Spleen (tissue), 11 donors: ENCODE data around the gene SLC1A1. TPM values are rescaled to one million over a fixed set of nuclear protein-coding genes. Genes with fewer than 3 reads are reported as not detected.

ENCODE experiments used
- DNase-seq: peaks from one replicate; pipeline ENCODE4 v3.0.0-alpha.2; 2020
- H3K27ac ChIP-seq, 8 donors: fragments of 200-600 bp; sonication (generic) in 7 of 8; 1 replicate in 4 of 8; 2 replicates in 4 of 8; pipeline versions ENCODE4 v1.5.0 to v1.8.0; 2016 to 2021; ENCODE audit warnings: inconsistent platforms in 4 of 8, mild to moderate bottlenecking in 4 of 8, moderate library complexity in 1 of 8
- H3K27me3 ChIP-seq, 7 donors: fragments of 200-600 bp; sonication (generic) in 6 of 7; replicated peaks in 1 of 7; 1 replicate in 4 of 7; 2 replicates in 3 of 7; pipeline versions ENCODE4 v1.5.0 to v1.8.0; 2016 to 2021; ENCODE audit warnings: inconsistent platforms in 3 of 7, mild to moderate bottlenecking in 1 of 7
- H3K36me3 ChIP-seq, 6 donors: fragments of 200-600 bp; sonication (generic) in 5 of 6; 1 replicate in 4 of 6; 2 replicates in 2 of 6; pipeline versions ENCODE4 v1.5.0 to v1.8.0; 2016 to 2021; ENCODE audit warnings: inconsistent platforms in 2 of 6
- H3K4me1 ChIP-seq, 6 donors: fragments of 200-600 bp; sonication (generic) in 5 of 6; 1 replicate in 3 of 6; 2 replicates in 3 of 6; pipeline versions ENCODE4 v1.5.0 to v1.8.0; 2016 to 2021; ENCODE audit warnings: inconsistent platforms in 3 of 6
- H3K4me3 ChIP-seq, 8 donors: fragments of 200-600 bp; sonication (generic) in 7 of 8; 1 replicate in 4 of 8; 2 replicates in 4 of 8; pipeline versions ENCODE4 v1.5.0 to v1.8.0; 2016 to 2021; ENCODE audit warnings: inconsistent platforms in 4 of 8, mild to moderate bottlenecking in 4 of 8, moderate library complexity in 2 of 8
- H3K9me3 ChIP-seq, 8 donors: fragments of 200-600 bp; sonication (generic) in 7 of 8; 1 replicate in 4 of 8; 2 replicates in 4 of 8; pipeline versions ENCODE4 v1.5.0 to v1.8.0; 2016 to 2021; ENCODE audit warnings: inconsistent platforms in 4 of 8
- CTCF ChIP-seq, 11 experiments: fragments of 200-600 bp in 7 of 11; fragments of 450-650 bp in 4 of 11; sonication (generic) in 4 of 11; IDR thresholded peaks in 8 of 11; conservative IDR thresholded peaks in 3 of 11; 1 replicate in 7 of 11; 2 replicates in 4 of 11; pipeline versions ENCODE4 v1.4.0 to v1.8.0; 2016 to 2021; ENCODE audit warnings: antibody characterized with exemption in 11 of 11, inconsistent platforms in 4 of 11, mild to moderate bottlenecking in 1 of 11
- POLR2A ChIP-seq, 3 donors: fragments of 450-650 bp; IDR thresholded peaks; one replicate each; pipeline ENCODE4 v1.5.1; 2017; ENCODE audit warnings: antibody characterized with exemption in 3 of 3, mild to moderate bottlenecking in 1 of 3
- POLR2AphosphoS5 ChIP-seq, 3 donors: sonication (generic); formaldehyde crosslinking; IDR thresholded peaks; one replicate each; pipeline ENCODE4 v1.5.1; 2017; ENCODE audit warnings: antibody characterized with exemption in 3 of 3
- WGBS, 5 donors: extraction: QIAGEN DNeasy Blood & Tissue Kit in 3 of 5; methylation state at CpG; one replicate each; pipeline versions ENCODE4 v1.1.5 to v1.1.7; 2013 to 2018; 5-methylcytosine and 5-hydroxymethylcytosine counted together
- intact Hi-C: fragments of 100-400 bp; cut with DNase I; formaldehyde crosslinking; loops from one replicate; pipeline ENCODE4 v1.15.0; 2023; ENCODE audit warnings: low total_unique reads
- polyA plus RNA-seq, 3 donors: library from polyadenylated mRNA; stranded (reverse); fragments of 200-250 nt; gene quantifications; one replicate each; pipeline ENCODE4 v1.2.1, GENCODE V29; 2013
- total RNA-seq, 7 donors: library from RNA; depleted of rRNA in 3 of 7; stranded (reverse); fragments of >200 nt in 3 of 7; fragmentation: NEBNext Ultra II Directional in 4 of 7; extraction: Animal tissue kit (Norgen Biotek cat#: 25700) in 4 of 7; gene quantifications; one replicate each; pipeline versions ENCODE4 v1.1.0 to v1.2.1, GENCODE V29; 2016 to 2021
- donor health status: healthy with polysubstance abuse.
- donor health status: DM: no; HTN: no; CAD: no; lungs with moderate emphysema.
- donor health status: DM: no; HTN: no; CAD: no.
- donor health status: Bipolar disorder and iron deficiency.
- donor health status: healthy.
- donor health status: DM: no; HTN: no; CAD: no.
- donor health status: DM: yes; HTN: yes; CAD: no.

SLC1A1 gene
- total and polyA plus RNA-seq, 10 donors = 0.11 to 0.79 (median 0.28) TPM; not detected in 2

GRCh38 chr9:4537581-4537980 lies 47.3 kb downstream of the SLC1A1 start:
- Histone ChIP-seq H3K27ac (no peak overlapping the region), H3K36me3 (peaks cover 0 to 7% (median 0%) of the 10 kb centered on the region in 6 donors), H3K4me3 (no peak overlapping the region), H3K27me3 (no peaks in the 10 kb centered on the region), H3K4me1 (no peaks in the 10 kb centered on the region), H3K9me3 (peaks cover 0 to 29% (median 16%) of the 10 kb centered on the region in 8 donors)
- DNase-seq = no peak
- TF ChIP-seq POLR2A (IDR thresholded peaks at IDR 0.05) = no peak
- 88 to 98% (median 94%) methylated on average over 1 of the region's 1 CpG for WGBS, 5 donors
- intact Hi-C loops = no loop called here

GRCh38 chr9:4538107-4538506 lies 47.8 kb downstream of the SLC1A1 start:
- 95 to 99% (median 98%) methylated on average over 2 of the region's 2 CpGs for WGBS, 5 donors
- intact Hi-C loops = no loop called here
- TF ChIP-seq POLR2A (IDR thresholded peaks at IDR 0.05) (no peak), POLR2AphosphoS5 (IDR thresholded peaks at IDR 0.05) (no peak), CTCF (IDR thresholded peaks at IDR 0.05 in 8 of 11, conservative IDR thresholded peaks at IDR 0.05 in 3 of 11) (no peak)
- Histone ChIP-seq H3K27ac (no peak overlapping the region), H3K4me1 (no peaks in the 10 kb centered on the region), H3K4me3 (no peak overlapping the region), H3K9me3 (peaks cover 0 to 29% (median 16%) of the 10 kb centered on the region in 8 donors), H3K36me3 (peaks cover 0 to 7% (median 0%) of the 10 kb centered on the region in 6 donors), H3K27me3 (no peaks in the 10 kb centered on the region)
- DNase-seq = no peak

- DNase-seq = no peak
- WGBS, 5 donors = 74 to 88% (median 79%) methylated on average over 4 of the region's 4 CpGs
- H3K4me1 ChIP-seq = no peaks in the 10 kb centered on the region
- no peak overlapping the region for H3K27ac ChIP-seq
- intact Hi-C loops = no loop called here
- TF ChIP-seq POLR2A (IDR thresholded peaks at IDR 0.05) (no peak), CTCF (IDR thresholded peaks at IDR 0.05 in 8 of 11, conservative IDR thresholded peaks at IDR 0.05 in 3 of 11) (no peak)
- peaks cover 0 to 7% (median 0%) of the 10 kb centered on the region in 6 donors for H3K36me3 ChIP-seq
- peaks cover 0 to 29% (median 16%) of the 10 kb centered on the region in 8 donors for H3K9me3 ChIP-seq
- H3K27me3 ChIP-seq = no peaks in the 10 kb centered on the region
- no peak overlapping the region for H3K4me3 ChIP-seq
These were observed 48.4 kb downstream of the SLC1A1 start for GRCh38 chr9:4538621-4539020.

- Histone ChIP-seq H3K9me3 (peaks cover 0 to 27% (median 16%) of the 10 kb centered on the region in 8 donors), H3K4me3 (no peak overlapping the region), H3K27me3 (no peaks in the 10 kb centered on the region), H3K4me1 (no peaks in the 10 kb centered on the region), H3K36me3 (peaks cover 0 to 7% (median 0%) of the 10 kb centered on the region in 6 donors), H3K27ac (no peak overlapping the region)
- WGBS, 5 donors = 86 to 95% (median 92%) methylated on average over 7 to 8 of the region's 8 CpGs
- TF ChIP-seq POLR2A (IDR thresholded peaks at IDR 0.05) (no peak), POLR2AphosphoS5 (IDR thresholded peaks at IDR 0.05) (no peak), CTCF (IDR thresholded peaks at IDR 0.05 in 8 of 11, conservative IDR thresholded peaks at IDR 0.05 in 3 of 11) (no peak)
- DNase-seq = no peak
- intact Hi-C loops = no loop called here
These were observed 50.2 kb downstream of the SLC1A1 start for GRCh38 chr9:4540425-4540824.

GRCh38 chr9:4541281-4541680 lies 51.0 kb downstream of the SLC1A1 start:
- no peaks in the 10 kb centered on the region for H3K27me3 ChIP-seq
- H3K4me1 ChIP-seq = no peaks in the 10 kb centered on the region
- intact Hi-C loops = no loop called here
- no peak for DNase-seq
- peaks cover 0 to 22% (median 16%) of the 10 kb centered on the region in 8 donors for H3K9me3 ChIP-seq
- peaks cover 0 to 7% (median 0%) of the 10 kb centered on the region in 6 donors for H3K36me3 ChIP-seq
- H3K4me3 ChIP-seq = no peak overlapping the region
- no peak overlapping the region for H3K27ac ChIP-seq
- TF ChIP-seq CTCF (IDR thresholded peaks at IDR 0.05 in 8 of 11, conservative IDR thresholded peaks at IDR 0.05 in 3 of 11) = no peak
- TF ChIP-seq POLR2AphosphoS5 (IDR thresholded peaks at IDR 0.05) = no peak
- no peak for TF ChIP-seq POLR2A (IDR thresholded peaks at IDR 0.05)
- 55 to 72% (median 67%) methylated on average over 3 of the region's 3 CpGs for WGBS, 5 donors
